Measurements from ENCODE around the gene FRMD3.

Gene FRMD3

GRCh38 chr9:83285445-83286225 lies 252.6 kb downstream of the FRMD3 start:
- Histone ChIP-seq H3K4me3 (ENCODE audit: low read length in 2 of 2) (no peak overlapping the region), H3K27ac (ENCODE audit: low read depth in 2 of 2, low read length in 2 of 2) (no peak overlapping the region), H3K9me3 (ENCODE audit: control insufficient read depth in 2 of 2, low read length in 2 of 2) (no peaks in the 10 kb centered on the region), H3K27me3 (ENCODE audit: control insufficient read depth in 2 of 2, insufficient read depth in 2 of 2, low read length in 2 of 2) (no peaks in the 10 kb centered on the region), H3K9ac (ENCODE audit: low read depth in 1 of 2, low read length in 2 of 2) (no peak overlapping the region), H3K36me3 (ENCODE audit: control insufficient read depth in 2 of 2, insufficient read depth in 2 of 2, low read length in 2 of 2) (no peaks in the 10 kb centered on the region), H3K4me1 (ENCODE audit: control insufficient read depth in 2 of 2, insufficient read depth in 2 of 2, low read length in 2 of 2) (peaks cover 4 to 12% of the 10 kb centered on the region in 2 donors)

DNA sequence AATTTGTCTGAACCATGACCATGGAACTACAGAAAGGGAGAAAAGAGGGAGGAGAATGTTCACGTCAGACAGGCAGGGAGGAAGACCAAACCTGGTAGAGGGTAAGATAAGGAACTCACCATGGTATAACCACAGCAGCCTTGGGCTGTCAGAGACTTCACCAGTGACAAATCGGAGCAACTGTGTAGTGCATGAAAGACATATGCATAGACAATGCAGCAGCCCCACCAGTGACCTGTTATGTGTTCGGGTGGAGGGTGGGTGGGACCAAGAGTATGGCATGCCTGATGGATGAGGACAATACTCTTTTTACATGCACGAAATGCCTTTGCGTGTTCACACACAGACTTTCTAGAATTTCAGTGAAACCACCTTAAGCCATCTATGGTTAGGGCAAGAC lies 253.5 kb downstream of the FRMD3 start:
- H3K27me3 ChIP-seq (ENCODE audit: control insufficient read depth in 2 of 2, insufficient read depth in 2 of 2, low read length in 2 of 2): no peaks in the 10 kb centered on the region
- H3K4me3 ChIP-seq (ENCODE audit: low read length in 2 of 2): no peak overlapping the region
- H3K4me1 ChIP-seq (ENCODE audit: control insufficient read depth in 2 of 2, insufficient read depth in 2 of 2, low read length in 2 of 2): peaks cover 4 to 13% of the 10 kb centered on the region in 2 donors
- H3K9ac ChIP-seq (ENCODE audit: low read depth in 1 of 2, low read length in 2 of 2): no peak overlapping the region
- H3K27ac ChIP-seq (ENCODE audit: low read depth in 2 of 2, low read length in 2 of 2): no peak overlapping the region
- H3K36me3 ChIP-seq (ENCODE audit: control insufficient read depth in 2 of 2, insufficient read depth in 2 of 2, low read length in 2 of 2): no peaks in the 10 kb centered on the region
- H3K9me3 ChIP-seq (ENCODE audit: control insufficient read depth in 2 of 2, low read length in 2 of 2): no peaks in the 10 kb centered on the region

- no peak overlapping the region for H3K9ac ChIP-seq (ENCODE audit: low read depth in 1 of 2, low read length in 2 of 2)
- H3K27ac ChIP-seq (ENCODE audit: low read depth in 2 of 2, low read length in 2 of 2): no peak overlapping the region
- H3K4me1 ChIP-seq (ENCODE audit: control insufficient read depth in 2 of 2, insufficient read depth in 2 of 2, low read length in 2 of 2): peaks cover 4 to 13% of the 10 kb centered on the region in 2 donors
- no peak overlapping the region for H3K4me3 ChIP-seq (ENCODE audit: low read length in 2 of 2)
- H3K9me3 ChIP-seq (ENCODE audit: control insufficient read depth in 2 of 2, low read length in 2 of 2): no peaks in the 10 kb centered on the region
- H3K36me3 ChIP-seq (ENCODE audit: control insufficient read depth in 2 of 2, insufficient read depth in 2 of 2, low read length in 2 of 2): no peaks in the 10 kb centered on the region
- no peaks in the 10 kb centered on the region for H3K27me3 ChIP-seq (ENCODE audit: control insufficient read depth in 2 of 2, insufficient read depth in 2 of 2, low read length in 2 of 2)
These were observed 254.7 kb downstream of the FRMD3 start for GRCh38 chr9:83283528-83283927.

- Histone ChIP-seq H3K27ac (ENCODE audit: low read depth in 2 of 2, low read length in 2 of 2) (no peak overlapping the region), H3K9me3 (ENCODE audit: control insufficient read depth in 2 of 2, low read length in 2 of 2) (no peaks in the 10 kb centered on the region), H3K9ac (ENCODE audit: low read depth in 1 of 2, low read length in 2 of 2) (no peak overlapping the region), H3K27me3 (ENCODE audit: control insufficient read depth in 2 of 2, insufficient read depth in 2 of 2, low read length in 2 of 2) (no peaks in the 10 kb centered on the region), H3K4me1 (ENCODE audit: control insufficient read depth in 2 of 2, insufficient read depth in 2 of 2, low read length in 2 of 2) (peaks cover 4 to 13% of the 10 kb centered on the region in 2 donors), H3K36me3 (ENCODE audit: control insufficient read depth in 2 of 2, insufficient read depth in 2 of 2, low read length in 2 of 2) (no peaks in the 10 kb centered on the region), H3K4me3 (ENCODE audit: low read length in 2 of 2) (no peak overlapping the region)
These were observed 256.6 kb downstream of the FRMD3 start for GRCh38 chr9:83281306-83282255.

DNA sequence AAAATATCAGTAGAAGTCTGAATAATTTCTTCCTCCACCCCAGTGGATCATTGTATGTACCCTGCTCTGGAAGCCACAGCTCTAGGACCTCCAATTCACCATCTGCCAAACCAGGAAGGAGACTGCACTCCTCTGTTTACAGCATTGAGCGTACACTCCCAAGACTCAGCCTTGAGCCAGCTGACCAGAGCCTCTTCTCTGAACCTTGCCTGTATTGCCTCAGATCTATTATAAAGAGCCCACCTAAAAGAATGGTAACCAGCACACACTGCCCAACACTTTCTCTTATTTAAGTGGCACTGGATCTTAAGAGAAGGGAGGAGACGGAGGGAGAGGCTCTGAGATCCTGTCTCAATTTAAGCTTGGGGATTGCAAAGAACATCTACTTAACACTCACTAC lies 257.4 kb downstream of the FRMD3 start:
- no peaks in the 10 kb centered on the region for H3K9me3 ChIP-seq (ENCODE audit: control insufficient read depth in 2 of 2, low read length in 2 of 2)
- H3K4me3 ChIP-seq (ENCODE audit: low read length in 2 of 2): no peak overlapping the region
- H3K27ac ChIP-seq (ENCODE audit: low read depth in 2 of 2, low read length in 2 of 2): no peak overlapping the region
- no peaks in the 10 kb centered on the region for H3K27me3 ChIP-seq (ENCODE audit: control insufficient read depth in 2 of 2, insufficient read depth in 2 of 2, low read length in 2 of 2)
- H3K36me3 ChIP-seq (ENCODE audit: control insufficient read depth in 2 of 2, insufficient read depth in 2 of 2, low read length in 2 of 2): no peaks in the 10 kb centered on the region
- peaks cover 4 to 13% of the 10 kb centered on the region in 2 donors for H3K4me1 ChIP-seq (ENCODE audit: control insufficient read depth in 2 of 2, insufficient read depth in 2 of 2, low read length in 2 of 2)
- no peak overlapping the region for H3K9ac ChIP-seq (ENCODE audit: low read depth in 1 of 2, low read length in 2 of 2)

GRCh38 chr9:83280268-83280667 lies 257.9 kb downstream of the FRMD3 start:
- H3K9me3 ChIP-seq (ENCODE audit: control insufficient read depth in 2 of 2, low read length in 2 of 2): no peaks in the 10 kb centered on the region
- H3K27me3 ChIP-seq (ENCODE audit: control insufficient read depth in 2 of 2, insufficient read depth in 2 of 2, low read length in 2 of 2): no peaks in the 10 kb centered on the region
- no peak overlapping the region for H3K9ac ChIP-seq (ENCODE audit: low read depth in 1 of 2, low read length in 2 of 2)
- no peak overlapping the region for H3K4me3 ChIP-seq (ENCODE audit: low read length in 2 of 2)
- no peaks in the 10 kb centered on the region for H3K36me3 ChIP-seq (ENCODE audit: control insufficient read depth in 2 of 2, insufficient read depth in 2 of 2, low read length in 2 of 2)
- H3K4me1 ChIP-seq (ENCODE audit: control insufficient read depth in 2 of 2, insufficient read depth in 2 of 2, low read length in 2 of 2): peaks cover 4 to 13% of the 10 kb centered on the region in 2 donors
- H3K27ac ChIP-seq (ENCODE audit: low read depth in 2 of 2, low read length in 2 of 2): no peak overlapping the region

DNA sequence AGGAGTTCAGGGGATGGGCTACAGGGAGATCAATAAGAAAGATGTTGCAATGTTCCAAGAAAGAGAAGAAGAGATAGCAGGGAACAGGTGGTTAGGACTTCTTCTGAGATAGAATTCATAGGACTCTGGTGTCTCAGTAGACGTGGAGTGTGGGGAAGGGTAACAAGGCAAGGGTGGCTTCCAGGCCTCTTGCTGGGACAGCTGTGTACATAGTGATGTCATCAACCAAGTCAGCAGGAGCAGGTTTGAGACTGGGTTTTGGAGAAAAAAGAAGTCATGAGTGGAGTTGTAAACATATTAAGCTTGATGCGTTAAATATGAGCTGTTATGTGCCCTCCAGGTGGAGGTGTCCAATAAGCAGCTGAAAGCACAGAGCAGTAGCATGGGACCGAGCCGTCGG lies 263.4 kb downstream of the FRMD3 start:
- no peak overlapping the region for H3K9ac ChIP-seq (ENCODE audit: low read depth in 1 of 2, low read length in 2 of 2)
- no peaks in the 10 kb centered on the region for H3K27me3 ChIP-seq (ENCODE audit: control insufficient read depth in 2 of 2, insufficient read depth in 2 of 2, low read length in 2 of 2)
- no peaks in the 10 kb centered on the region for H3K4me1 ChIP-seq (ENCODE audit: control insufficient read depth in 2 of 2, insufficient read depth in 2 of 2, low read length in 2 of 2)
- H3K4me3 ChIP-seq (ENCODE audit: low read length in 2 of 2): no peak overlapping the region
- peaks cover 0 to 2% of the 10 kb centered on the region in 2 donors for H3K36me3 ChIP-seq (ENCODE audit: control insufficient read depth in 2 of 2, insufficient read depth in 2 of 2, low read length in 2 of 2)
- no peaks in the 10 kb centered on the region for H3K9me3 ChIP-seq (ENCODE audit: control insufficient read depth in 2 of 2, low read length in 2 of 2)
- no peak overlapping the region for H3K27ac ChIP-seq (ENCODE audit: low read depth in 2 of 2, low read length in 2 of 2)

DNA sequence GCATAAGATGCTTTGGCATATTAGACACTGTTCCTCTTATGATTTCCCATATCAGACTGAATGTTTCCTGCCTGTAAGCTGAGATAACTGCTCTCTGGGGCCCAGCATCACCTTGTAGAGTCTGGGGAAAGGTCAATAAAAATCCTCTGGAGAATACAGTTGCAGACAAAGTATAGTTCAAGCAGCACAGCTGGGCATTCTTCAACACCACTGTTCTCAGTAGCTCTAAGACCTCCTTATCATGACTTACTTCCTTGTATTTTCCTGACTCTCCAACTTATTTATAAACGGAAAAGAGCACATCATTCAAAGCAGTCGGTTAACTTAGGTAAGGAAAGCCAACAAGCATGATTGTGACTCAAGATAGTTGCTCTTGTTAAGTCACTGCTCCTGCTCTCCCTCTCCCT lies 266.5 kb downstream of the FRMD3 start:
- H3K27me3 ChIP-seq (ENCODE audit: control insufficient read depth in 2 of 2, insufficient read depth in 2 of 2, low read length in 2 of 2): no peaks in the 10 kb centered on the region
- H3K36me3 ChIP-seq (ENCODE audit: control insufficient read depth in 2 of 2, insufficient read depth in 2 of 2, low read length in 2 of 2): peaks cover 0 to 2% of the 10 kb centered on the region in 2 donors
- no peak overlapping the region for H3K27ac ChIP-seq (ENCODE audit: low read depth in 2 of 2, low read length in 2 of 2)
- no peaks in the 10 kb centered on the region for H3K9me3 ChIP-seq (ENCODE audit: control insufficient read depth in 2 of 2, low read length in 2 of 2)
- H3K4me1 ChIP-seq (ENCODE audit: control insufficient read depth in 2 of 2, insufficient read depth in 2 of 2, low read length in 2 of 2): peaks cover 0 to 3% of the 10 kb centered on the region in 2 donors
- H3K9ac ChIP-seq (ENCODE audit: low read depth in 1 of 2, low read length in 2 of 2): no peak overlapping the region
- H3K4me3 ChIP-seq (ENCODE audit: low read length in 2 of 2): no peak overlapping the region

- H3K9me3 ChIP-seq (ENCODE audit: control insufficient read depth in 2 of 2, low read length in 2 of 2): no peaks in the 10 kb centered on the region
- H3K36me3 ChIP-seq (ENCODE audit: control insufficient read depth in 2 of 2, insufficient read depth in 2 of 2, low read length in 2 of 2): peaks cover 0 to 2% of the 10 kb centered on the region in 2 donors
- no peak overlapping the region for H3K9ac ChIP-seq (ENCODE audit: low read depth in 1 of 2, low read length in 2 of 2)
- H3K4me1 ChIP-seq (ENCODE audit: control insufficient read depth in 2 of 2, insufficient read depth in 2 of 2, low read length in 2 of 2): peaks cover 0 to 5% of the 10 kb centered on the region in 2 donors
- H3K4me3 ChIP-seq (ENCODE audit: low read length in 2 of 2): no peak overlapping the region
- no peak overlapping the region for H3K27ac ChIP-seq (ENCODE audit: low read depth in 2 of 2, low read length in 2 of 2)
- no peaks in the 10 kb centered on the region for H3K27me3 ChIP-seq (ENCODE audit: control insufficient read depth in 2 of 2, insufficient read depth in 2 of 2, low read length in 2 of 2)
These were observed 268.1 kb downstream of the FRMD3 start for GRCh38 chr9:83270116-83270515.

GRCh38 chr9:83267741-83268140 lies 270.5 kb downstream of the FRMD3 start:
- Histone ChIP-seq H3K9me3 (ENCODE audit: control insufficient read depth in 2 of 2, low read length in 2 of 2) (no peaks in the 10 kb centered on the region), H3K9ac (ENCODE audit: low read depth in 1 of 2, low read length in 2 of 2) (no peak overlapping the region), H3K27ac (ENCODE audit: low read depth in 2 of 2, low read length in 2 of 2) (no peak overlapping the region), H3K36me3 (ENCODE audit: control insufficient read depth in 2 of 2, insufficient read depth in 2 of 2, low read length in 2 of 2) (no peaks in the 10 kb centered on the region), H3K4me1 (ENCODE audit: control insufficient read depth in 2 of 2, insufficient read depth in 2 of 2, low read length in 2 of 2) (peaks cover 0 to 5% of the 10 kb centered on the region in 2 donors), H3K27me3 (ENCODE audit: control insufficient read depth in 2 of 2, insufficient read depth in 2 of 2, low read length in 2 of 2) (no peaks in the 10 kb centered on the region), H3K4me3 (ENCODE audit: low read length in 2 of 2) (no peak overlapping the region)

Measured in mucosa of rectum (tissue), 2 donors.